Coronary artery (tissue), 2 donors: ENCODE results near the gene TCFL5.

Experiments
- DNase-seq: peaks from one replicate; pipeline ENCODE4 v3.0.0-alpha.2; 2017; ENCODE audit warnings: low spot score
- H3K27ac ChIP-seq, 2 donors: fragments of 200-600 bp; sonication (generic); one replicate each; pipeline ENCODE4 v1.5.1; 2016 to 2019
- H3K4me3 ChIP-seq: fragments of 200-600 bp; sonication (generic); 2 replicates; pipeline ENCODE4 v1.5.1; 2016; ENCODE audit warnings: mild to moderate bottlenecking, moderate library complexity
- CTCF ChIP-seq: fragments of 200-600 bp; sonication (generic); IDR thresholded peaks from one replicate; pipeline ENCODE4 v1.5.1; 2019; ENCODE audit warnings: antibody characterized with exemption

The TCFL5 gene

GRCh38 chr20:62895539-62895938 lies 33.9 kb upstream of the TCFL5 start:
- TF ChIP-seq CTCF = no peak
- H3K4me3 ChIP-seq = no peak overlapping the region
- H3K27ac ChIP-seq = no peak overlapping the region
- DNase-seq = no peak

- DNase-seq = no peak
- Histone ChIP-seq H3K4me3 (no peak overlapping the region), H3K27ac (no peak overlapping the region)
- TF ChIP-seq CTCF = no peak
These were observed 32.6 kb upstream of the TCFL5 start for GRCh38 chr20:62894261-62894660.

GRCh38 chr20:62893700-62894099 lies 32.1 kb upstream of the TCFL5 start:
- DNase-seq = no peak
- H3K27ac ChIP-seq = no peak overlapping the region
- H3K4me3 ChIP-seq = no peak overlapping the region
- TF ChIP-seq CTCF = no peak

- no peak for TF ChIP-seq CTCF
- Histone ChIP-seq H3K4me3 (no peak overlapping the region), H3K27ac (no peak overlapping the region)
- DNase-seq = no peak
These were observed 31.0 kb upstream of the TCFL5 start for GRCh38 chr20:62892348-62893304.

GRCh38 chr20:62891111-62891510 lies 29.5 kb upstream of the TCFL5 start:
- no peak for TF ChIP-seq CTCF
- Histone ChIP-seq H3K27ac (no peak overlapping the region), H3K4me3 (no peak overlapping the region)
- no peak for DNase-seq

- H3K27ac ChIP-seq = no peak overlapping the region
- H3K4me3 ChIP-seq = no peak overlapping the region
- DNase-seq = no peak
- no peak for TF ChIP-seq CTCF
These were observed 28.8 kb upstream of the TCFL5 start for GRCh38 chr20:62890444-62890843.

GRCh38 chr20:62889871-62890270 lies 28.2 kb upstream of the TCFL5 start:
- Histone ChIP-seq H3K27ac (no peak overlapping the region), H3K4me3 (no peak overlapping the region)
- no peak for DNase-seq
- TF ChIP-seq CTCF = no peak
